K562 (cell line): ENCODE results near the gene WARS2. TPM values are rescaled to one million over a fixed set of nuclear protein-coding genes. Genes with fewer than 3 reads are reported as not detected.

ENCODE experiments used
- ATAC-seq: fragments of 200-7000 bp; cut with Tn5 transposase; 3 replicates; pipeline ENCODE4 v1.9.1; 2020; ENCODE audit warnings: moderate library complexity
- BruUV-seq: library from RNA; stranded (reverse); fragments of 400-500 nt; replicated peaks from 2 replicates; lab custom pipeline; 2021; lab: Mats Ljungman, UMichigan
- CTCF ChIA-PET: fragments of 300-600 bp; formaldehyde crosslinking; extraction: SDS; loops from one replicate; lab custom pipeline; 2021; ENCODE audit warnings: low intra/inter-chr PET ratio; lab: Yijun Ruan, JAX
- POLR2A ChIA-PET: fragments of 300-600, 350-650 bp; sonication (Branson Sonifier 250); formaldehyde crosslinking; extraction: SDS; loops from one replicate; lab custom pipeline; 2021; ENCODE audit warnings: antibody characterized with exemption, inconsistent platforms; lab: Yijun Ruan, JAX
- DNase-seq, 4 experiments: peaks; one replicate each; pipeline versions ENCODE4 v3.0.0 to v3.0.0-alpha.2; 2011 to 2018; ENCODE audit warnings: low spot score in 3 of 4, mixed read lengths in 3 of 4; ENCODE audit errors: extremely low read depth in 1 of 4
- FAIRE-seq: peaks from 2 replicates; lab custom pipeline; 2011; peaks lifted over from hg19 to GRCh38; lab: Jason Lieb, UNC
- H2AFZ ChIP-seq: 2 replicates; pipeline ENCODE4 v1.6.0; 2011; ENCODE audit warnings: low read depth, low read length, control low read depth, inconsistent platforms
- H3K27ac ChIP-seq: fragments of 200-600 bp; 3 replicates; pipeline ENCODE4 v1.8.0; 2011; ENCODE audit warnings: low read depth, mild to moderate bottlenecking, control low read depth, inconsistent platforms, low read length, moderate library complexity, mixed read lengths; ENCODE audit errors: extremely low read depth
- H3K27me3 ChIP-seq, 2 experiments: fragments of 300-600 bp in 1 of 2; 2 replicates in 1 of 2; 3 replicates in 1 of 2; pipeline versions ENCODE4 v1.6.0 to v1.8.0; 2011; ENCODE audit warnings: inconsistent platforms in 2 of 2, low read length in 2 of 2, mild to moderate bottlenecking in 1 of 2, mixed read lengths in 1 of 2, moderate library complexity in 1 of 2; ENCODE audit not compliant: control insufficient read depth in 2 of 2, insufficient read depth in 2 of 2
- H3K36me3 ChIP-seq: fragments of 300-600 bp; 3 replicates; pipeline ENCODE4 v1.8.0; 2011; ENCODE audit warnings: mild to moderate bottlenecking, low read length, inconsistent platforms; ENCODE audit not compliant: control insufficient read depth, insufficient read depth
- H3K4me1 ChIP-seq, 2 experiments: fragments of 200-600 bp in 1 of 2; replicated peaks in 1 of 2; 2 replicates in 1 of 2; 3 replicates in 1 of 2; pipeline versions ENCODE4 v1.5.1 to v1.8.0; 2011; ENCODE audit warnings: inconsistent platforms in 2 of 2, low read length in 2 of 2, mild to moderate bottlenecking in 1 of 2, mixed read lengths in 1 of 2, moderate library complexity in 1 of 2; ENCODE audit not compliant: control insufficient read depth in 2 of 2, insufficient read depth in 2 of 2
- H3K4me2 ChIP-seq: 2 replicates; pipeline ENCODE4 v1.6.1; 2011; ENCODE audit warnings: low read length, control low read depth, inconsistent platforms, mixed read lengths; ENCODE audit not compliant: insufficient read depth
- H3K4me3 ChIP-seq: fragments of 200-600 bp; sonication (generic), shearing (Covaris generic); 2 replicates; pipeline ENCODE4 v1.5.1; 2016; ENCODE audit warnings: control low read depth, inconsistent platforms
- H3K79me2 ChIP-seq: fragments of 200-600 bp; 3 replicates; pipeline ENCODE4 v1.8.0; 2011; ENCODE audit warnings: low read length, inconsistent platforms; ENCODE audit not compliant: control insufficient read depth, insufficient read depth
- H3K9ac ChIP-seq, 2 experiments: 2 replicates each; pipeline versions ENCODE4 v1.6.0 to v1.6.1; 2011; ENCODE audit warnings: low read depth in 2 of 2, low read length in 2 of 2, control low read depth in 1 of 2, inconsistent platforms in 1 of 2, mild to moderate bottlenecking in 1 of 2, mixed read lengths in 1 of 2; ENCODE audit not compliant: insufficient read depth in 1 of 2
- H3K9me1 ChIP-seq: one replicate; pipeline ENCODE4 v1.6.0; 2011; ENCODE audit warnings: inconsistent platforms, mild to moderate bottlenecking, low read length, moderate library complexity; ENCODE audit not compliant: control insufficient read depth, insufficient read depth
- H3K9me3 ChIP-seq: replicated peaks from 2 replicates; pipeline ENCODE4 v1.5.1; 2011; ENCODE audit warnings: low read depth, low read length, inconsistent platforms; ENCODE audit not compliant: control insufficient read depth, insufficient read depth
- H4K20me1 ChIP-seq: replicated peaks from 2 replicates; pipeline ENCODE4 v1.6.1; 2011; ENCODE audit warnings: low read length, inconsistent platforms, mixed read lengths; ENCODE audit not compliant: control insufficient read depth, insufficient read depth
- BCOR ChIP-seq: fragments of 450-650 bp; IDR thresholded peaks from 2 replicates; pipeline ENCODE4 v1.6.1; 2016
- CCAR2 ChIP-seq: fragments of 200-400 bp; formaldehyde crosslinking; IDR thresholded peaks from 2 replicates; pipeline ENCODE4 v1.6.1; 2017; ENCODE audit warnings: mild to moderate bottlenecking, low read depth, low read length
- CREBBP ChIP-seq: IDR thresholded peaks from one replicate; pipeline ENCODE4 v1.6.1; 2012; ENCODE audit warnings: low read depth, mild to moderate bottlenecking, control low read depth, inconsistent platforms, low read length
- NR1H2 ChIP-seq: sonication (generic); formaldehyde crosslinking; IDR thresholded peaks from 2 replicates; pipeline ENCODE4 v1.4.0; 2020; ENCODE audit warnings: mild to moderate bottlenecking, missing genetic modification reagents
- RAD51 ChIP-seq: fragments of 450-650 bp; IDR thresholded peaks from 2 replicates; pipeline ENCODE4 v1.7.1; 2016; ENCODE audit warnings: low read depth, mild to moderate bottlenecking, borderline replicate concordance
- RBM14 ChIP-seq: fragments of 200-400 bp; formaldehyde crosslinking; IDR thresholded peaks from 2 replicates; pipeline ENCODE4 v1.6.1; 2018; ENCODE audit warnings: low read depth, mild to moderate bottlenecking, low read length, moderate library complexity, borderline replicate concordance; ENCODE audit not compliant: insufficient read depth
- RBM17 ChIP-seq: fragments of 200-400 bp; formaldehyde crosslinking; IDR thresholded peaks from 2 replicates; pipeline ENCODE4 v1.6.1; 2017; ENCODE audit warnings: low read depth, mild to moderate bottlenecking, low read length, borderline replicate concordance
- RBM25 ChIP-seq: fragments of 200-400 bp; formaldehyde crosslinking; IDR thresholded peaks from 2 replicates; pipeline ENCODE4 v1.6.1; 2018; ENCODE audit warnings: low read length, low read depth, moderate library complexity; ENCODE audit not compliant: severe bottlenecking
- SMAD2 ChIP-seq: fragments of 150-350 bp; IDR thresholded peaks from 2 replicates; pipeline ENCODE4 v1.6.1; 2014; ENCODE audit warnings: low read depth, mild to moderate bottlenecking, low read length
- SMARCA5 ChIP-seq: fragments of 450-650 bp; IDR thresholded peaks from 2 replicates; pipeline ENCODE4 v1.6.1; 2016
- ZFP30 ChIP-seq: fragments of 250-450 bp; sonication (Bioruptor Pico); IDR thresholded peaks from 2 replicates; pipeline ENCODE4 v1.8.0; 2022; ENCODE audit warnings: moderate library complexity, mild to moderate bottlenecking, inconsistent platforms, borderline replicate concordance
- ZNF184 ChIP-seq: sonication (generic); formaldehyde crosslinking; IDR thresholded peaks from 2 replicates; pipeline ENCODE4 v1.5.0; 2020; ENCODE audit warnings: missing genetic modification reagents
- ZNF764 ChIP-seq: fragments of 250-450 bp; sonication (Bioruptor Pico); IDR thresholded peaks from 2 replicates; pipeline ENCODE4 v1.4.0; 2020; ENCODE audit warnings: low read depth, mild to moderate bottlenecking, moderate library complexity
- WGBS: fragments of 100-300 bp; shearing (Covaris generic); methylation state at CpG from one replicate; pipeline ENCODE4 v1.1.6; 2016; ENCODE audit warnings: low coverage, mixed read lengths; ENCODE audit not compliant: insufficient coverage; ENCODE audit errors: missing lambda C conversion rate; 5-methylcytosine and 5-hydroxymethylcytosine counted together
- in situ Hi-C: fragments of 300-500 bp; cut with MboI; formaldehyde crosslinking; loops from 4 replicates; pipeline ENCODE4 v1.15.0; 2018; ENCODE audit warnings: inconsistent platforms, mixed read lengths
- intact Hi-C: fragments of 100-400 bp; cut with micrococcal nuclease; formaldehyde crosslinking; loops from 2 replicates; pipeline ENCODE4 v1.14.2; 2022
- polyA plus RNA-seq, 8 experiments: library from polyadenylated mRNA; depleted of rRNA in 4 of 8; stranded (reverse) in 5 of 8; unstranded in 3 of 8; fragments of >200 nt; fragmentation: Nextera tagmentation in 2 of 8; fragmentation: Illumina TruSeq in 1 of 8; extraction: Ambion mirVana in 2 of 8; extraction: Trizol in 1 of 8; gene quantifications; 2 replicates each; pipeline versions ENCODE4 v1.2.1 to v1.2.3, GENCODE V29; 2011 to 2014; ENCODE audit warnings: inconsistent platforms in 1 of 8, missing spikeins in 1 of 8
- total RNA-seq, 7 experiments: library from RNA; depleted of rRNA in 6 of 7; stranded (reverse); fragments of >200 nt in 6 of 7; fragmentation: Illumina TruSeq in 2 of 7; extraction: Trizol in 2 of 7; gene quantifications; 2 replicates each; pipeline versions ENCODE4 v1.2.1 to v1.2.3, GENCODE V29; 2011 to 2021; ENCODE audit warnings: low replicate concordance in 1 of 7
- TF ChIP-seq, protein P1 (sequence below): sonication (generic); formaldehyde crosslinking; IDR thresholded peaks from 2 replicates; pipeline ENCODE4 v1.8.0; 2022; ENCODE audit warnings: missing genetic modification reagents, mild to moderate bottlenecking, moderate library complexity, borderline replicate concordance
- TF ChIP-seq, protein P2 (sequence below): sonication (generic); formaldehyde crosslinking; IDR thresholded peaks from 2 replicates; pipeline ENCODE4 v1.8.0; 2022; ENCODE audit warnings: mild to moderate bottlenecking, low read depth, missing genetic modification reagents

Gene WARS2
- total and polyA plus RNA-seq, 9 of the 15 experiments (the other 6 are each of a cell fraction or from before 2014, with no cell fraction given) = 5.7 to 18.0 (median 16.9) TPM

DNA sequence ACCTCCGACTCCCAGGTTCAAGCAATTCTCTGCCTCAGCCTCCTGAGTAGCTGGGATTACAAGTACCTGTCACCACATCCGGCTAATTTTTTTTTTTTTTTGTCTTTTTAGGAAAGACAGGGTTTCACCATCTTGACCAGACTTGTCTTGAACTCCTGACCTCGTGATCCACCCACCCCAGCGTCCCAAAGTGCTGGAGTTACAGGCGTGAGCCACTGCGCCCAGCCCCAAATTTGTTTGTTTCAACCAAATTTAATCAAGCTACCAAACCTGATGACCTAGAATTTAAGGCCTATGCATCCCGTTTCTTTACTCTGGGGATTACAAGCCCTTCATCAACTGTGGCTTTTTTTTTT is 94.0 kb downstream of the WARS2 start:
- in situ Hi-C loops = no loop called here
- ChIA-PET CTCF (no interaction called here), POLR2A (interaction anchor here (0.6 to 1.2 kb wide), 3 partner anchors 774 to 960 kb away, joined by 3 read pairs; no protein-coding TSS in a partner anchor)
- no TSS peak for BruUV-seq
- no peaks in the 10 kb centered on the region for H3K27me3 ChIP-seq
- ATAC-seq (no peak), DNase-seq (no peak), FAIRE-seq (no peak)
- H4K20me1 ChIP-seq = no peaks in the 10 kb centered on the region
- no peak overlapping the region for H3K4me3 ChIP-seq
- no peak overlapping the region for H3K4me2 ChIP-seq
- H3K9ac ChIP-seq = no peak overlapping the region
- H3K27ac ChIP-seq = no peak overlapping the region
- H3K36me3 ChIP-seq = 0 out of 3 replicates have a peak, but pooled peaks cover 3% of the 10 kb centered on the region
- 44% methylated on average over 7 of the region's 7 CpGs for WGBS
- no peak overlapping the region for H2AFZ ChIP-seq
- intact Hi-C loops = no loop called here
- H3K4me1 ChIP-seq = peaks cover 0 to 3% of the 10 kb centered on the region in 2 experiments; a peak in 1 of 5 replicates
- no peaks in the 10 kb centered on the region for H3K9me3 ChIP-seq
- H3K79me2 ChIP-seq = no peaks in the 10 kb centered on the region
- no peaks in the 10 kb centered on the region for H3K9me1 ChIP-seq
- TF ChIP-seq, protein P1, sequence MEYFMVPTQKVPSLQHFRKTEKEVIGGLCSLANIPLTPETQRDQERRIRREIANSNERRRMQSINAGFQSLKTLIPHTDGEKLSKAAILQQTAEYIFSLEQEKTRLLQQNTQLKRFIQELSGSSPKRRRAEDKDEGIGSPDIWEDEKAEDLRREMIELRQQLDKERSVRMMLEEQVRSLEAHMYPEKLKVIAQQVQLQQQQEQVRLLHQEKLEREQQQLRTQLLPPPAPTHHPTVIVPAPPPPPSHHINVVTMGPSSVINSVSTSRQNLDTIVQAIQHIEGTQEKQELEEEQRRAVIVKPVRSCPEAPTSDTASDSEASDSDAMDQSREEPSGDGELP (CRISPR knock-in tag) = no peak
- TF ChIP-seq CREBBP = no peak
- TF ChIP-seq RBM17 = no peak
- TF ChIP-seq BCOR = no peak
- no peak for TF ChIP-seq SMARCA5
- TF ChIP-seq RBM25 = no peak
- no peak for TF ChIP-seq ZNF764
- no peak for TF ChIP-seq ZFP30 (CRISPR knock-in tag)
- TF ChIP-seq, protein P2, sequence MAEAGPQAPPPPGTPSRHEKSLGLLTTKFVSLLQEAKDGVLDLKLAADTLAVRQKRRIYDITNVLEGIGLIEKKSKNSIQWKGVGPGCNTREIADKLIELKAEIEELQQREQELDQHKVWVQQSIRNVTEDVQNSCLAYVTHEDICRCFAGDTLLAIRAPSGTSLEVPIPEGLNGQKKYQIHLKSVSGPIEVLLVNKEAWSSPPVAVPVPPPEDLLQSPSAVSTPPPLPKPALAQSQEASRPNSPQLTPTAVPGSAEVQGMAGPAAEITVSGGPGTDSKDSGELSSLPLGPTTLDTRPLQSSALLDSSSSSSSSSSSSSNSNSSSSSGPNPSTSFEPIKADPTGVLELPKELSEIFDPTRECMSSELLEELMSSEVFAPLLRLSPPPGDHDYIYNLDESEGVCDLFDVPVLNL (CRISPR knock-in tag) = no peak
- TF ChIP-seq CCAR2 = no peak
- no peak for TF ChIP-seq RBM14
- no peak for TF ChIP-seq SMAD2
- no peak for TF ChIP-seq NR1H2 (CRISPR knock-in tag)
- TF ChIP-seq RAD51 = no peak
- no peak for TF ChIP-seq ZNF184
